GM12864 (cell line): ENCODE results near the gene PMEPA1.
A peak's percentile ranks its signal among the peaks of the same experiment; 100 is the strongest.

Experiments used
- DNase-seq: peaks from one replicate; pipeline ENCODE4 v3.0.0-alpha.2; 2011; ENCODE audit warnings: low read depth
- H3K4me3 ChIP-seq: 2 replicates; pipeline ENCODE4 v1.5.1; 2011; ENCODE audit warnings: mild to moderate bottlenecking, low read depth, low read length, control low read depth
- CTCF ChIP-seq: IDR thresholded peaks from 2 replicates; pipeline ENCODE4 v1.5.1; 2011; ENCODE audit warnings: low read depth, mild to moderate bottlenecking, moderate library complexity, low read length, control low read depth, inconsistent platforms; ENCODE audit errors: missing control alignments

The PMEPA1 gene

GRCh38 chr20:57708694-57709673 is 831 bp downstream of the PMEPA1 start:
- no peak for TF ChIP-seq CTCF
- H3K4me3 ChIP-seq, result peak overlapping the region; percentile 69
- no peak for DNase-seq

GRCh38 chr20:57707849-57708693 is 1.7 kb downstream of the PMEPA1 start:
- H3K4me3 ChIP-seq, result peak overlapping the region; percentile 69
- no peak for DNase-seq
- TF ChIP-seq CTCF, result no peak

GRCh38 chr20:57707320-57707719 is 2.5 kb downstream of the PMEPA1 start:
- no peak for DNase-seq
- no peak overlapping the region for H3K4me3 ChIP-seq
- no peak for TF ChIP-seq CTCF

- no peak for TF ChIP-seq CTCF
- DNase-seq, result no peak
- no peak overlapping the region for H3K4me3 ChIP-seq
These were observed 4.5 kb downstream of the PMEPA1 start for GRCh38 chr20:57705127-57705899.

- no peak for TF ChIP-seq CTCF
- no peak for DNase-seq
- H3K4me3 ChIP-seq, result no peak overlapping the region
These were observed 5.6 kb downstream of the PMEPA1 start for GRCh38 chr20:57704245-57704644.

- TF ChIP-seq CTCF, result no peak
- no peak for DNase-seq
- H3K4me3 ChIP-seq, result no peak overlapping the region
These were observed 6.8 kb downstream of the PMEPA1 start for GRCh38 chr20:57703013-57703412.
